K562 (cell line): ENCODE measurements around the gene MAPK8IP1. TPM values are rescaled to one million over a fixed set of nuclear protein-coding genes. Genes with fewer than 3 reads are reported as not detected.

Experiments used
- ATAC-seq: fragments of 200-7000 bp; cut with Tn5 transposase; 3 replicates; pipeline ENCODE4 v1.9.1; 2020; ENCODE audit warnings: moderate library complexity
- BruUV-seq: library from RNA; stranded (reverse); fragments of 400-500 nt; replicated peaks from 2 replicates; lab custom pipeline; 2021; lab: Mats Ljungman, UMichigan
- CTCF ChIA-PET: fragments of 300-600 bp; formaldehyde crosslinking; extraction: SDS; loops from one replicate; lab custom pipeline; 2021; ENCODE audit warnings: low intra/inter-chr PET ratio; lab: Yijun Ruan, JAX
- POLR2A ChIA-PET: fragments of 300-600, 350-650 bp; sonication (Branson Sonifier 250); formaldehyde crosslinking; extraction: SDS; loops from one replicate; lab custom pipeline; 2021; ENCODE audit warnings: antibody characterized with exemption, inconsistent platforms; lab: Yijun Ruan, JAX
- DNase-seq, 4 experiments: peaks; one replicate each; pipeline versions ENCODE4 v3.0.0 to v3.0.0-alpha.2; 2011 to 2018; ENCODE audit warnings: low spot score in 3 of 4, mixed read lengths in 3 of 4; ENCODE audit errors: extremely low read depth in 1 of 4
- FAIRE-seq: peaks from 2 replicates; lab custom pipeline; 2011; peaks lifted over from hg19 to GRCh38; lab: Jason Lieb, UNC
- H2AFZ ChIP-seq: 2 replicates; pipeline ENCODE4 v1.6.0; 2011; ENCODE audit warnings: low read depth, low read length, control low read depth, inconsistent platforms
- H3K27ac ChIP-seq: fragments of 200-600 bp; 3 replicates; pipeline ENCODE4 v1.8.0; 2011; ENCODE audit warnings: low read depth, mild to moderate bottlenecking, control low read depth, inconsistent platforms, low read length, moderate library complexity, mixed read lengths; ENCODE audit errors: extremely low read depth
- H3K27me3 ChIP-seq, 2 experiments: fragments of 300-600 bp in 1 of 2; 2 replicates in 1 of 2; 3 replicates in 1 of 2; pipeline versions ENCODE4 v1.6.0 to v1.8.0; 2011; ENCODE audit warnings: inconsistent platforms in 2 of 2, low read length in 2 of 2, mild to moderate bottlenecking in 1 of 2, mixed read lengths in 1 of 2, moderate library complexity in 1 of 2; ENCODE audit not compliant: control insufficient read depth in 2 of 2, insufficient read depth in 2 of 2
- H3K36me3 ChIP-seq: fragments of 300-600 bp; 3 replicates; pipeline ENCODE4 v1.8.0; 2011; ENCODE audit warnings: mild to moderate bottlenecking, low read length, inconsistent platforms; ENCODE audit not compliant: control insufficient read depth, insufficient read depth
- H3K4me1 ChIP-seq, 2 experiments: fragments of 200-600 bp in 1 of 2; replicated peaks in 1 of 2; 2 replicates in 1 of 2; 3 replicates in 1 of 2; pipeline versions ENCODE4 v1.5.1 to v1.8.0; 2011; ENCODE audit warnings: inconsistent platforms in 2 of 2, low read length in 2 of 2, mild to moderate bottlenecking in 1 of 2, mixed read lengths in 1 of 2, moderate library complexity in 1 of 2; ENCODE audit not compliant: control insufficient read depth in 2 of 2, insufficient read depth in 2 of 2
- H3K4me2 ChIP-seq: 2 replicates; pipeline ENCODE4 v1.6.1; 2011; ENCODE audit warnings: low read length, control low read depth, inconsistent platforms, mixed read lengths; ENCODE audit not compliant: insufficient read depth
- H3K4me3 ChIP-seq: fragments of 200-600 bp; sonication (generic), shearing (Covaris generic); 2 replicates; pipeline ENCODE4 v1.5.1; 2016; ENCODE audit warnings: control low read depth, inconsistent platforms
- H3K79me2 ChIP-seq: fragments of 200-600 bp; 3 replicates; pipeline ENCODE4 v1.8.0; 2011; ENCODE audit warnings: low read length, inconsistent platforms; ENCODE audit not compliant: control insufficient read depth, insufficient read depth
- H3K9ac ChIP-seq, 2 experiments: 2 replicates each; pipeline versions ENCODE4 v1.6.0 to v1.6.1; 2011; ENCODE audit warnings: low read depth in 2 of 2, low read length in 2 of 2, control low read depth in 1 of 2, inconsistent platforms in 1 of 2, mild to moderate bottlenecking in 1 of 2, mixed read lengths in 1 of 2; ENCODE audit not compliant: insufficient read depth in 1 of 2
- H3K9me1 ChIP-seq: one replicate; pipeline ENCODE4 v1.6.0; 2011; ENCODE audit warnings: inconsistent platforms, mild to moderate bottlenecking, low read length, moderate library complexity; ENCODE audit not compliant: control insufficient read depth, insufficient read depth
- H3K9me3 ChIP-seq: replicated peaks from 2 replicates; pipeline ENCODE4 v1.5.1; 2011; ENCODE audit warnings: low read depth, low read length, inconsistent platforms; ENCODE audit not compliant: control insufficient read depth, insufficient read depth
- H4K20me1 ChIP-seq: replicated peaks from 2 replicates; pipeline ENCODE4 v1.6.1; 2011; ENCODE audit warnings: low read length, inconsistent platforms, mixed read lengths; ENCODE audit not compliant: control insufficient read depth, insufficient read depth
- CC2D1A ChIP-seq: fragments of 450-650 bp; IDR thresholded peaks from 2 replicates; pipeline ENCODE4 v1.6.1; 2017; ENCODE audit warnings: mild to moderate bottlenecking
- ETS2 ChIP-seq: IDR thresholded peaks from 2 replicates; pipeline ENCODE4 v1.6.1; 2016; ENCODE audit warnings: borderline replicate concordance, missing genetic modification characterization, mild to moderate bottlenecking, moderate library complexity, missing compliant biosample characterization; ENCODE audit not compliant: poor library complexity, severe bottlenecking
- PCBP2 ChIP-seq: fragments of 200-400 bp; formaldehyde crosslinking; IDR thresholded peaks from 2 replicates; pipeline ENCODE4 v1.6.1; 2018; ENCODE audit warnings: low read length, low read depth, mild to moderate bottlenecking, moderate library complexity; ENCODE audit not compliant: poor library complexity, severe bottlenecking
- PURB ChIP-seq: sonication (generic); formaldehyde crosslinking; IDR thresholded peaks from 2 replicates; pipeline ENCODE4 v1.9.0; 2021; ENCODE audit warnings: low read depth, mild to moderate bottlenecking, missing genetic modification reagents
- SMAD2 ChIP-seq: fragments of 150-350 bp; IDR thresholded peaks from 2 replicates; pipeline ENCODE4 v1.6.1; 2014; ENCODE audit warnings: low read depth, mild to moderate bottlenecking, low read length
- SRSF9 ChIP-seq: fragments of 200-400 bp; formaldehyde crosslinking; IDR thresholded peaks from 2 replicates; pipeline ENCODE4 v1.6.1; 2017; ENCODE audit warnings: low read depth, low read length, borderline replicate concordance
- TCF7 ChIP-seq: sonication (generic); IDR thresholded peaks from 2 replicates; pipeline ENCODE4 v1.6.1; 2016; ENCODE audit warnings: antibody characterized with exemption, borderline replicate concordance
- TCF7L2 ChIP-seq: fragments of 150-350 bp; IDR thresholded peaks from 2 replicates; pipeline ENCODE4 v1.6.1; 2016; ENCODE audit warnings: low read depth, mild to moderate bottlenecking, low read length, moderate library complexity
- U2AF2 ChIP-seq: fragments of 200-400 bp; formaldehyde crosslinking; optimal IDR thresholded peaks from 2 replicates; pipeline ENCODE3; 2017; ENCODE audit warnings: low read depth, mild to moderate bottlenecking, low read length
- ZBTB2 ChIP-seq: fragments of 450-650 bp; IDR thresholded peaks from 2 replicates; pipeline ENCODE4 v1.6.1; 2016; ENCODE audit warnings: antibody characterized with exemption
- ZNF263 ChIP-seq: sonication (generic); formaldehyde crosslinking; IDR thresholded peaks from 2 replicates; pipeline ENCODE4 v1.8.0; 2022; ENCODE audit warnings: mild to moderate bottlenecking, missing genetic modification reagents, borderline replicate concordance
- ZNF57 ChIP-seq: fragments of 450-650 bp; formaldehyde crosslinking; IDR thresholded peaks from 2 replicates; pipeline ENCODE4 v1.4.0; 2020; ENCODE audit warnings: mild to moderate bottlenecking, moderate library complexity
- ZNF695 ChIP-seq: fragments of 450-650 bp; formaldehyde crosslinking; IDR thresholded peaks from 2 replicates; pipeline ENCODE4 v1.4.0; 2020; ENCODE audit warnings: mild to moderate bottlenecking, moderate library complexity
- ZNF699 ChIP-seq: fragments of 250-450 bp; sonication (Bioruptor Pico); IDR thresholded peaks from 2 replicates; pipeline ENCODE4 v1.8.0; 2021; ENCODE audit warnings: mild to moderate bottlenecking, moderate library complexity; ENCODE audit not compliant: insufficient replicate concordance
- WGBS: fragments of 100-300 bp; shearing (Covaris generic); methylation state at CpG from one replicate; pipeline ENCODE4 v1.1.6; 2016; ENCODE audit warnings: low coverage, mixed read lengths; ENCODE audit not compliant: insufficient coverage; ENCODE audit errors: missing lambda C conversion rate; 5-methylcytosine and 5-hydroxymethylcytosine counted together
- in situ Hi-C: fragments of 300-500 bp; cut with MboI; formaldehyde crosslinking; loops from 4 replicates; pipeline ENCODE4 v1.15.0; 2018; ENCODE audit warnings: inconsistent platforms, mixed read lengths
- intact Hi-C: fragments of 100-400 bp; cut with micrococcal nuclease; formaldehyde crosslinking; loops from 2 replicates; pipeline ENCODE4 v1.14.2; 2022
- polyA plus RNA-seq, 8 experiments: library from polyadenylated mRNA; depleted of rRNA in 4 of 8; stranded (reverse) in 5 of 8; unstranded in 3 of 8; fragments of >200 nt; fragmentation: Nextera tagmentation in 2 of 8; fragmentation: Illumina TruSeq in 1 of 8; extraction: Ambion mirVana in 2 of 8; extraction: Trizol in 1 of 8; gene quantifications; 2 replicates each; pipeline versions ENCODE4 v1.2.1 to v1.2.3, GENCODE V29; 2011 to 2014; ENCODE audit warnings: inconsistent platforms in 1 of 8, missing spikeins in 1 of 8
- total RNA-seq, 7 experiments: library from RNA; depleted of rRNA in 6 of 7; stranded (reverse); fragments of >200 nt in 6 of 7; fragmentation: Illumina TruSeq in 2 of 7; extraction: Trizol in 2 of 7; gene quantifications; 2 replicates each; pipeline versions ENCODE4 v1.2.1 to v1.2.3, GENCODE V29; 2011 to 2021; ENCODE audit warnings: low replicate concordance in 1 of 7

Gene MAPK8IP1
- total and polyA plus RNA-seq, 9 of the 15 experiments (the other 6 are each of a cell fraction or from before 2014, with no cell fraction given) = 0.13 to 6.9 (median 2.5) TPM

GRCh38 chr11:45887587-45887986, 2.1 kb downstream of the MAPK8IP1 start:
- Histone ChIP-seq H3K79me2 (no peaks in the 10 kb centered on the region), H2AFZ (no peak overlapping the region), H4K20me1 (peaks cover 29% of the 10 kb centered on the region), H3K36me3 (no peaks in the 10 kb centered on the region), H3K9me3 (no peaks in the 10 kb centered on the region), H3K9ac (no peak overlapping the region), H3K27ac (no peak overlapping the region), H3K4me1 (peaks cover 0 to 18% of the 10 kb centered on the region in 2 experiments; a peak in 3 of 5 replicates), H3K27me3 (no peaks in the 10 kb centered on the region; a peak in 1 of 5 replicates), H3K4me2 (no peak overlapping the region), H3K9me1 (no peaks in the 10 kb centered on the region), H3K4me3 (no peak overlapping the region)
- 61% methylated on average over 9 of the region's 10 CpGs for WGBS
- DNase-seq = no peak
- no peak for FAIRE-seq
- CTCF ChIA-PET = no interaction called here
- intact Hi-C loops (no loop called here), in situ Hi-C loops (no loop called here)
- POLR2A ChIA-PET = no interaction called here
- no TSS peak for BruUV-seq
- TF ChIP-seq ZNF699 = no peak
- no peak for TF ChIP-seq TCF7
- TF ChIP-seq SRSF9 = no peak
- TF ChIP-seq PURB (CRISPR knock-in tag) = no peak
- no peak for TF ChIP-seq ZBTB2
- TF ChIP-seq SMAD2 = no peak
- no peak for TF ChIP-seq ZNF263
- no peak for TF ChIP-seq PCBP2
- no peak for TF ChIP-seq U2AF2
- no peak for TF ChIP-seq ZNF57 (CRISPR knock-in tag)
- TF ChIP-seq ZNF695 (CRISPR knock-in tag) = no peak
- TF ChIP-seq ETS2 = no peak
- TF ChIP-seq TCF7L2 = no peak
- no peak for TF ChIP-seq CC2D1A
- no peak for ATAC-seq
